Bone marrow (tissue), 2 donors: ENCODE data around the gene FANCI.

Experiments used
- DNase-seq, 2 donors: peaks; one replicate each; lab custom pipeline; 2025; lab: John Stamatoyannopoulos, UW

Gene FANCI

DNA sequence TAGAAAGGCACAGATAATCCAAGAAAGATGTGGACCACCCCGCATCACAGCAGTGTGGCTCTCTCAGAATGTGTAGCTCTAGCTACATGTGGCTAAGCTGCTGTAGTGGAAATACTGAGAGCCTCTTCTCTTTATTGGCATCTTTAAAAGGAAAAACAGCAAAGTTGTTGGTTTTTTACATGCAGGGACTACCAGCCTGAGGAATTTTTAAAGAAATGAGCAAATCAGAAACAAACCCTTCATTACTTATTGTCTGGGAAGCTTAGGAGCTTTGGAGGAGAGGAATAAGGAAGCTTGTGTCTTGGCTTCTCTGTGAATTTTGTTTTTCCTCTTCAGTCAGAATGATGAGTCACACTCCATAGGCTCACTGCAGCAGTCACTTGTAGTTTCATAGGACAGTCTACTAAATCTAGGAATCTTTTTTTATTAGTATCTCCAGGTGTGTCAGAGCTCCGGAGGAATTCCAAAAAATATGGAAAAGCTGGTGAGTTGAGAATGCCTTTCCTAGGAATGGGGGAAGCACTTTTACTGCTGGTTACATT, 63.3 kb downstream of the FANCI start:
- DNase-seq, result no peak

DNA sequence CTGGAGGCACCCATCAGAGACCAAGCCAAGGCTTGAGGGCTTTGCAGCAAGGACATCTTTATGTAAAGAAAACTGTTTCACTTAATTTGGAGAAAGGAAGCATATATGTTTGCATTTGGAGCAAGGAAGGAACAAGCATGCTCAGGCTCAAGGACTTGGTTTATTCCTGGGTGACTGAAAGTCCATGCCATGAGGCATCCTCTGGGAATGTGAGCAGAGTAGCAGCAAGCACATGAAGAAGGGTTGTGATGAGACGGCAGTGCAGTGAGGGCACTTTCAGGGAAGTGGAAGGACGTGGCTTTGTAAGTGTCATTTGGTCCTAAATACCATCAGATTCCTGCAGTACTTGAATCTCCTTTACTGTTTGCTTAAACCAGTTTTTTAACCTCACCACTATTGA, 64.0 kb downstream of the FANCI start:
- DNase-seq, result no peak

DNA sequence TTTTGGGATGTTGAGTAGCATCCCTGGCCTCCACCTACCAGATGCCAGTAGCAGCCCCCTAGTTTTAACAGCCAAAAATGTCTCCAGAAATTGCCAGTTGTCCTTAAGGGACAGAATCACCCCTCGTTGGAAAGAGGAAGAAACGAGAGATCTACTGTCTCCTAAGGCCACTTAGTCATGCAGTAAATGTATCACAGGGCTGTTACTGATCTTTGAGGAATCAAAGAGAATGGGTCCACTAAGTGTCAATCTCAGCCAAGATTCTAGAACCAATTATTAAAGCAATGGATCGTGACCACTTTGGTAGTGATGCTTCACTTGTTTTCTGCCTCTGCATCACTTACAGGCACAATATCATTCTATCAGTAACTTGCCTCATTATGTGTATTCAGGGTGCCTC, 64.5 kb downstream of the FANCI start:
- DNase-seq, result no peak

DNA sequence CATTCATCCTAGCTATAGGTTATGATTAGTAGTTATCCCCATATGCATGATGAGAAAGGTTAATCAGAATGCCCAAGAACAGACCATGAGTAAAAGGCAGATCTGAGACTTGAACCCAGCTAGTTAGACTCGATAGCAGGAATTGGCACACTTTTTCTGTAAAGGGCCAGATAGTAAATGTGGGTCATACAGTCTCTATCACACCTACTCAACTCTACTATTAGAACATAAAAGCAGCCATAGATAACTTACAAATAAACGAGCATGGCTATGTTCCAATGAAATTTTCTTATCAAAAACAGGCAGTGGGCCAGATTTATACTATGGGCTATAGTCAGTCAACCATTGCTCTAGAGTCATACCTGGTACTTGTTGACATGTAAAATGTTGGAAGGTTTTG, 66.2 kb downstream of the FANCI start:
- DNase-seq, result no peak

DNA sequence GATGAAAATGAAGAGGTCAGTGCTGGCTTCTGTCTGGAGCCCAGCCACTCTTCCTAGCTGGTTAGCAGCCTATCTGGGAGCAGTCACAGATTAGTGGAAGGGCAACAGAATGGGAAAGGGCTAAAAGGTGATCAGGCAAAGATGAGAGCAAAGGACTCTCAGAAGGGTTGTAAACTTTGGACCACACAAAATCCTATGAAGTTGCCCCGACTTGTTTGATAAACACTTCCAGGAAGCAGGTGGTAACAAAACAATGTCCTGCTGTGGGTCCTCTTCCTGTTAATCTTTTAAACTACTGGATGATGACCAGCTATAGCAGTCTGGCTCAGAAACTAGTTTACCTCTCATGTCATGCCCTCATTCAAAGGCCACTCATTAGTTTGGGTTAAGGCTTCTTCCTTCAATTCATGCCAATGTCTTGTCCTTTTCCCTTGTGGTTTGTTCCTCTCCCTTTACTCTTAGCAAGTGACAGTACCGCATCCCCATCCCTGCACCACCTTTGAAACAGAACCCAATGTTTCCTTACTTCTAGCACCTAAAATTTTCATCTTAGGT, 71.7 kb downstream of the FANCI start:
- DNase-seq, result no peak

DNA sequence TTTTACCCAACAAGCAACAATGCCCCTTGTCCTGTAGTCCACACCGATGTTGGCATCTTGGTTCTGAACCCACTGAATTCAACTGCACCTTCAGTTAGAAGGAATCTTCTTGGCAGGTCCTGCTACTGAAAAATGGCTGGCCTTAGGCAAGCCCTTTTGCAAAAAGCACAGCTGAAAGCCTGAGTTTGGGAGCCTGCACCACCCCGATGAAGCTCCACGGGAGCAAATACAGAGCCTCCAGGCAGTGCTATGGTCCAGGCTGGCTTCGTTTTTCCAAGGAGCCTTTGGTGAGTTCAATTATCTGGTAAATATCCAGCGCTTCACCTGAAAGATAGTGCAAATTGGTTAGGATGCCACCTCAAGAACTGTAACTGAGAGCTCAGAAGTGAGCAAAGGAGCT, 72.7 kb downstream of the FANCI start:
- no peak for DNase-seq

DNA sequence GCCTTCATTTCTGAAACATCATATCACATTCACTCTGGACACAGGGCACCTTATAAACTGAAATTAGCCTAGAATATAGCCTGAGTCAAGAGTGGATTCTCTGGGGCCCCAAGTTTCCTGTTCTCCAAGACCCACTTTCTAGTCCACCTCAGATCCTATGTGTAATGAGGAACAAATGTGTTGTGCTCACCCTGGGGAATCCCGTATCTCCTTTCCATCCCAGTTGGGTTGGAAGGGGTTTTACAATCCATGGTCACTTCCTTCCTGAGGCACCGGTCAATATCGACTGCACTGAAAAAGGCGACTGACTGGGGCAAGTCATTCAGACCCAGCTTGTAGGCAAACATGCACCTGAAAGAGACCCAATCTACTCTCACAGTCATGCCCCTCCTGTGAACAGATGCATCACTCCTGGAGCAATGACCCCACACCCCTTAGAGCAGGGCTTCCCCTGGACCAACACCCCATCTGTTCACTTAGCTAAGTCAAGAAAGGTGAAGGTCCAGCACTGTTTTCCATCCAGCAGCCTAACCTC, 73.5 kb downstream of the FANCI start:
- no peak for DNase-seq

DNA sequence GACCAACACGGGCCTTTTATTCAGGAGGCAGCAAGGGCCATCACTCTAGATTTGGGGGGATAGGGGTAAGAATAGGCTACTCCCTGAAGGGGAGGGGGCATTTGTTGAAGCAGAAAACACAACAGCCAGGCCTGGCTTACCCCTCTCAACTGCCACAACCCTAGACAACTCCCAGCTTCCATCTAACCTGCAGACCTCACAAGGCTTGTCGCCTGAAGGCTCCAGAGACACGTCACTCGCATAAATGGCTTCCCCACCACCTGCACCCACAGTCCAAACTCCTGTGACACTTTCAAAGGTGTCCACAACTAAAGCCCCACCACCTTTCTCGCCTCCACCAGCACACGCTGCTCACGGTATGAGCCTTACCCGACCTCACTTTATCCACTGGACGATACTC, 75.9 kb downstream of the FANCI start:
- DNase-seq, result no peak

DNA sequence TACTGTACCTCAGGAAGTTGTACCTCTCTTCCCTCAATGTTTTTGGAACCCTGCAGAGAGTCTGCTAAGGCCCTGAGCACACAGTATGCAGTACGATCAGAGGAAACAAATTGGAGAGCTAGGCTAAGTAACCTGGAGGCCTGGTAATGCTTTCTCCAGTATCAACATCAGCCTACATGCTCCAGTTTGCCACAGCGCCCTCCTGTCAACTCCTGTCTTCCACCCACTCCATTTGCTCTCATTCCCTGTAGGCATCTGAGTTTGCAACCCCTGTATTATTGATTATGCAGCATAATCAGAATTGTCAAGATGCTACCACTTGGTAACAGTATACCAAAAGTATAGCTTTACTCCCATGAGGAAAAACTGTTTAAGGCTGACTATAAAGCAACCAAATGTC, 76.4 kb downstream of the FANCI start:
- DNase-seq, result no peak

DNA sequence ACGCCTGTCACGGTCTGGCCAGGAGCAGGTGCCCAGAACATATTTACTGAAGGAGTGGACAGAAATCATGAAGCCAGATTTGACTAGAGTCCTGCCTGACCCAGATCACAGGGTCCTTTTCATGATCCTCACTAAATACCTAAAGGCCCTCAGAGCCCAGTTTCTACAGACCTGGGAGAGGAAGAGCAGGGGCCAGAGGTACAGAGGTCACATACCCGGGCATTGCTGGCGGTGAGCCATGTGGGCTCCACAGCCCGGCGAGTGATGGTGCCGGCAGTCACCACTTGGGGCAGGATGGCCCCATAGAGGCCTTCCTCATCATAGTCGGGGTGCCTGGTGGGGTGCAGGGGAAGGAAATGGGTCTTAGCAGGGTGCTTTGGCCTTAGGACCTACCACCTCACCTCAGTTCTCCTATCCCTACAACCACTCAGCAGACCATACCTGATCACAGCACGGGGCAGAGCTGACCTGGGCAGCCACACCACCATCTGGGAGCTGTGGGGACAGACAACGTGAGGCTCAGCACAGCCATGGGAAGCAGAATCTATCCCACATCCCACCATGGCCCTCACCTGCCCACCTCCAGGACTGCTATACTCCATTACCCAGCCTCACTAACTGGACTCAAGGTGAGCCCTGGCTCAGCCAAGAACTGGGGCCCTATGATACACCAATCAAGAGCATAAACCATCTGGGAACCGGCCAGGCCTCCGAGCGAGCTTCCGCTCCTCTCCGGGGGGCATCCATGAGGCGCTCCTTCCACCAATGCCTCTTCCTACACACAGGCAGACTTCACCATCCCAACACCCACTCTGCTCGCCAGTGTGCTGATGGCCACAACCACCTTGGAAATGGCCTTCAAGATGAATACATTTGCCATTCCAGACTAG, 78.0 kb downstream of the FANCI start:
- no peak for DNase-seq

DNA sequence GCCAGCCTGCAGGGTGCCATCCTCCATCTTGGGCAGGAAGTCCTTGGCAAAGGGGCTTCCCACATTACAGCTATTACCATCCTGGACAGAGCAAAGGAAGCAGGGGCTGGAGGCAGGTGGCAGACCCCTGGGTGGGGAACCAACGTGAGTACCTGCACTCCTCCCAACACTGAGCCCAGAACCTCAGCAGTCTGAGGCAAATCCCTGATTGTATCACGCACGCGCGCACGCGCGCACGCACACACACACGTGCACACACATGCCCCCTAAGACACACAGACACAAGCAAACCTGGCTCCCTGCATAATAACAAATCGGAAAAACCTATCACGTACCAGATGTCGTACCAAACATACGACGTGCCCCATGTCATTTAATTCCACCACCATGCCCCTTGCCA, 79.0 kb downstream of the FANCI start:
- DNase-seq, result no peak

DNA sequence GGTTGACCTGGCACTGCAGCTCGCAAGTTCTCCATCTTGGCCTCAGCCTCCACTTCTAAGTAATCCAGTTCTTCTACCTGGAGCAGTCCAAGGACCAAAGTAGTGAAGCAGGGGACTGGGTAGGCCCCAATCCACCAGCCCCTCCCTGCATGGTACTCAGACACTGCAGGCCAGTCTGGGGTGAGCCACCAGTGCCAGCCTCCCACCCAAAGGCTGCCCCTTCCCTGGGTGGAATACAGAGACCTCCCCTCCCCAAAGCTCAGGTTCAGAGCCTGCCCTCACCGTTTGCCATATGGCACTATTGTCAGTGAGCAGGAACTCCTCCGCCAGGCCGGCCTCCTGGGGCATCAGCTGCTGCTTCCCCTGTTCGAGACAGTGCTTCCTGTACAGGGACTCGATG, 80.0 kb downstream of the FANCI start:
- DNase-seq, result no peak

DNA sequence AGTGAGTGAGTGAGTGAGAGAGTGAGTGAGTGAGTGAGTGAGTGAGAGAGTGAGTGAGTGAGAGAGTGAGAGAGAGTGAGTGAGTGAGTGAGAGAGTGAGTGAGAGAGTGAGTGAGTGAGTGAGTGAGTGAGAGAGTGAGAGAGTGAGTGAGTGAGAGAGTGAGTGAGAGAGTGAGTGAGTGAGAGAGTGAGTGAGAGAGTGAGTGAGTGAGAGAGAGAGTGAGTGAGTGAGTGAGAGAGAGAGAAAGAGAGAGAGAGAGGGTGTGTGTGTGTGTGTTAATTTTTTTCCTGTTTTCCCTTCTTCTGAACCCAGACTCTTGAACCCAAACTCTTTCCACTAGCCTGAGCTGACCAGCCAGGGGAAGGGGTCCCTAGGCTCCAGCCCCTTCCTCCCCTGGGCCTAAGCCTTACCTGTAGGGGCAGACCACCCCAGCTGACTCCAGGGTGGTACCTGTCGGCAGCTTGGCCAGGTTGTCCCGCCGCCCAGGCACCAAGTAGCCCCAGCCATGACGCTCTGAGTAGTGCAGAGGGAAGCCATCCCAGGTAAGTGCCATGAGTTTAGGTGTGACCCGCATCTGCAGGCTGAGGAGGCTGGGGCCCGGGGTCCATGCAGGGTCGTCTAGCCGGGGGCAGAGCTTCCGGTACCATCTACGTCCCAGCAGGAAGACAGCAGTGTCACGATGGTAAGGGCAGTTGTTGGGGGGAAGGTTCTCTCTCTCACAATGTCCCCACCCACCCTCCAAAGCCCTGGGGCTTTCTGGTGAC, 81.4 kb downstream of the FANCI start:
- no peak for DNase-seq

DNA sequence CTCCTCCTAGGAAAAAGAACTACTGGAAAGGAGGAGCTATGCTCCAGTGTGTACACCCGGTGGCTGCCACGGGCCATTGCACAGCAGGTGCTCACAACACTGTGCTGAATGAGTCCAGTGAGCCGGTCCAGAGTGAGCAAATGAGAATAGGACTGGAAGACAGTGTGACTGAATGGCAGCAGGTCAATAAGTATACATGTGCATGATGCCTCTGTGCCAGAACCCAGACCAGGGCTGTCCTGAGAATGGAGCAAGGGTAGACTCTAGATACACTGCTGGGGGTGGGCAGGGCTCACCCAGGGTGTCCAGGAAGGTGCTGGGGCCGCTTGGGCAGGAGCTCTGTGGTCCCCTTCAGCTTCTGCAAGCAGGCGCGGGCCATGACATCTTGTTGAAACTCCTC, 82.5 kb downstream of the FANCI start:
- DNase-seq, result no peak

DNA sequence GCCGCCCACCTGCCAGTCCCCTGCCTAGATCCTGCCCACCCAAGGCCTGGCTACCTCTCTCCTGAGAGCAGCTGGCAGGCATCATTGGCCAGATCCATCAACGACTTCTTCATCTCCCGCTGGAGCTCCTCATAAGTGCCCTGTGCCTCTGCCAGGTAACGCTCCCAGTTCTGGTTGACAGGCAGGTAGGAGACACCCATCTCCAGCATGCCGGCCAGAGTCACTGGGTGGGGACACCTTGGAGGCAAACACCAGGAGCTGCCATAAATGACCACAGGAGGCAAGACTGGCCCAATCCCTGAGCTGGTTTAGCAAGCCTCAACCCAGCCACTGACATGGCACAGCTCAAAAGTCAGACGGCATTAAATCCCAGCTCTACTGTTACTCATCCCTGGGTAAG, 83.3 kb downstream of the FANCI start:
- no peak for DNase-seq

DNA sequence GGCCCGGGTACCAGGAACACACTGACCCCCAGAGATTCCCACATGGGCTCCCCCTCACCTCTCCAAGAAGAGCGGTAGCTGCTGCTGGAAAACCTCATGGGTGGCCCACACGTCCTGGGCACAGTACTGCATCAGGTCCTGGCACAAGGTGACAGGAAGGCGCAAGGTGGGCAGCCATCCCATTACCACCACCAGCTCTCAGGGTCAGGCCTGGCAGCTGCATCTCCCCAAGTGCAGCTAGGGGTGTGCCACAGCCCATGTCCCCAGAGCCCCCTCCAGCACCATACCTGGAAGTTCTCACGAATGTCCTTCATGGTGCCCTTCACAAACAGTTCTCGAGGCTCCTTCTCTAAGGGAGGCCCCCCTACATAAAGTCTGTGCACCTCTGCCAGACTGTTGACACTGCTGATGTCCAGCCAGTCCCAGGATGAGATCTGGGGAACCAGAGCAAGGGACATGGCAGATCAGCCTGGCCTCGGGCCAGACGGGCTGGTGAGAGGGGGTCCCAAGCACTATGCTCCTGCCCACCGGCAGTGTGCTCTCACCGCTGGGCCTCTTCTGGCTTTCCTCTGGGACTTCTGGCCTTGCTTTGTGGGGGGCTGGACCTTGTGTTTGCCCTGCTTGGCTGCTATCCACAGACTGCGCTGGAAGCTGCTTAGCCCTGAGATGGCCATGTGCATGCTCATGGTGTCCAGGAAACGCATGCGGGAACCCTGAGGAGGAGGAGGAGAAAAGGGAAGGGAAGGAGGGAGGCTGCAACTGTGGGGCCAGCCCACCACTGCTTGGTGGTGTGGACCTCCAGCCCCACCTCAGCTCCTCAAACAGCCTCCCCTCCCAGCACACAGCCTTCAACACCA, 84.8 kb downstream of the FANCI start:
- DNase-seq, result no peak

DNA sequence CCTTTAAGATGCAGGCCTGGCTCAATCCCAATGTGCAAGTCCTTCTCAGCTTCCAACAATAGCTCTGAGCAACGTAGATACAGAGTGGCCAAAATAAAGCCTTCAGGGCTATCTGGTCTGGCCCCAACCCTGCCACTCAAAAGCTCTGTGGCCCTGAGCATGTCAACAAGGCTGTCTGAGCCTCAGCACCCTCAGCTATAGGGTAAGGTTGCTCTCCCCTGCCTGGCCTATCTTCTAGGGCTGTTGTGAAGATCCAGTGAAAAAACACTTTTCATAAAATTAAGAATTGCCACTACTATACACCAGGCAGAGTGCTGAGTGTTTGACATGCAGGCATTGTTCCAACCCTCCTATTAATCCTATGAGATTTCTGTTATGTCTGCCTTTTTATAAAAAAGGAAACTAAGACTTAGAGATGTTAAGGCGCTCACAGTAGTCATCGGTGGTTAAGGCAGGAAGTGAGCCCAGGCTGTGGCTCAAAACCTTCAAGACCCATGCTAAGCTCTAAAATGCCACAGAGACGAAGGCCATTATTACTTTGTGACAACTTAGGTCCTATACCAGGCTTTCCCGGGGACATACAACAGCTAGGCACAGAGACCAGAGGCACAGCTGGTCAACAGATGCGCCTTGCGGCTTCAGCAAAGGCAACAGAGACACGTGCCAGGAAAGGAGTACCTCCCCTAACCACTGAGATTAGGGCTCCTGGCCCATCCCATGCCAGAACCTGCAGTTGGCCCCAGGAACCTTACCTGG, 85.7 kb downstream of the FANCI start:
- DNase-seq, result no peak

DNA sequence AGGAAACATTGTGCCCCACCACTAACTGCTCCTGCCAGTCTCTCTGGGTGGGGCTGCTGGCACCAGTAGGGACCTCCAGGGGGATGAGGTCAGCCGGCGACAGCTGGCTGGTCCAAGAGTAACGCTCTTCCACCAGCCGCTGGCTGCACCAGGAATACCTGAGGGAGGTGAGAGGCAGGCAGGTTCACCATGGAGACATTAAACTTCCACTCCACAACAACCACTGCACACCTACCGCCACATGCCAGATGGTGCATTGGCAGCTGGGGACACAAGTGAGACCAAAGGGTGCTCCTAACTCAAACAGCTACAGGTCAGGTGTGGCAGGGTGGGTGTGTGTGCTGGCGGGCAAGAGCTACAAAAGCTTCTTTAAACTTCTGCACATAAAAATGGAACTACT, 86.3 kb downstream of the FANCI start:
- no peak for DNase-seq

DNA sequence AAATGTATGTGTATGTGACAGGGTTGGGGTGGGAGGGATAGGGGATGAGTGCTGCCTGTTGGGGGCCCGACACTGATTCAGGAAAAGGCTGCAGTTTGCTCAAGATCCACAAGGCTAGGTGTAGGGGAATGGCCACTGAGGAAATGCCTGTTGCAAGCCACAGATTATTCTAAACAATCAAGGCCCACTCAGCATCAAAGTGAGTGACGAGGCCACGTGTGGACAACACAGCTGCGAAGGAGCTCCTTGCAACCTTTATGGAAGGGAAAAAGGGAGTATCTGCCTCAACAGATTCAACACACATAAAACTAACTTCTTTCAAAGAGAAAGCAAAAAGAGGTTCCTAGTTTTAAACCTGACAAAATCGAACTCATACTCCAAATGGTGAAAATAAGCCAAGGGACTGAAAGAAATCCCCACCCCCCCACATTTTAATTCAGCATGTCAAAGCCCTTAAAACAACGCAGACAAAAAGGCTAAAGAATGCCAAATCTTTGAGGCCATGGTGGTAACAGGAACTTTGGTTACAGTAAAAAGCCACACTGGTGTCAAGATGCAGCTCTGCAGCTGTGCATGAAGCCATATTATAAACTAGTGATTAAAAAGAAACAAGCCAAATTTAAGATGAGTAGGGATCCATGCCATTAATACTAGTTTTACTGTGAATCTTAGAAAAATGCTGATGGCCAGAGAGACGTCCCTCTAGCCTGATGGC, 87.3 kb downstream of the FANCI start:
- no peak for DNase-seq

DNA sequence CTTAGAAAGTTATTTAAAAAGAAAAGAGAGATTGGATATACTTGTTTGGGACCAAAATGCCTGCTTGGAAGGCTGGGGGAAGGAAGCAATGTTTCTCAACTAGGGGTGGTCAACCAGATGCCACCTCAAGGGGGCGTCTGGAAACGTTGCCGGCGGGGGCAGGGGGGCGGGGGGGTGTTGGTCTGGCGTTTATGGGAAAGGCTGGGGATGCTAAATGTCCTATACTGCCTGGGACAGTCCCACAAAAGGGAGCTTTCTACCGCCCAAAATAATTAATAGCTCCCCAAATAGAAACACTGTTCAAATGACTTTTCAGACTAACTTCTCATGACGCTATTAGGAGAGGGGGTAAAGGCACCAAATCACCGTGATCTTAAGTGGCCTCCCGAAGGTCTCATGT, 88.7 kb downstream of the FANCI start:
- no peak for DNase-seq
